GM12873 (cell line): ENCODE data around the gene ARRDC3.

ENCODE experiments used
- CTCF ChIP-seq: IDR thresholded peaks from 2 replicates; pipeline ENCODE4 v1.5.1; 2012; ENCODE audit warnings: low read depth, mild to moderate bottlenecking, moderate library complexity, low read length, control low read depth; ENCODE audit not compliant: insufficient read depth; ENCODE audit errors: missing control alignments

Gene ARRDC3

GRCh38 chr5:91383956-91384300 lies 811 bp upstream of the ARRDC3 start:
- TF ChIP-seq CTCF, result no peak

GRCh38 chr5:91382530-91383026 lies 539 bp downstream of the ARRDC3 start:
- TF ChIP-seq CTCF, result no peak

- TF ChIP-seq CTCF, result no peak
These were observed 1.2 kb downstream of the ARRDC3 start for GRCh38 chr5:91381774-91382359.

GRCh38 chr5:91381239-91381773 lies 1.8 kb downstream of the ARRDC3 start:
- no peak for TF ChIP-seq CTCF

GRCh38 chr5:91380491-91381238 lies 2.5 kb downstream of the ARRDC3 start:
- TF ChIP-seq CTCF, result no peak

GRCh38 chr5:91379914-91380490 lies 3.1 kb downstream of the ARRDC3 start:
- TF ChIP-seq CTCF, result no peak

GRCh38 chr5:91379246-91379913 lies 3.7 kb downstream of the ARRDC3 start:
- TF ChIP-seq CTCF, result no peak
